Osteocyte (in vitro differentiated cells): ENCODE measurements around the gene SMCHD1. TPM values are rescaled to one million over a fixed set of nuclear protein-coding genes. Genes with fewer than 3 reads are reported as not detected.

Experiments used
- DNase-seq: peaks from one replicate; pipeline ENCODE4 v3.0.0; 2021; ENCODE audit warnings: mixed read lengths; ENCODE audit not compliant: unreplicated experiment; ENCODE audit errors: extremely low spot score
- H3K27ac Mint-ChIP-seq: one replicate; pipeline ENCODE4 v1.8.0; 2021; ENCODE audit warnings: mild to moderate bottlenecking, mixed read lengths; ENCODE audit not compliant: unreplicated experiment
- H3K27me3 Mint-ChIP-seq: one replicate; pipeline ENCODE4 v1.8.0; 2021; ENCODE audit warnings: mixed read lengths; ENCODE audit not compliant: unreplicated experiment
- H3K36me3 Mint-ChIP-seq: one replicate; pipeline ENCODE4 v1.8.0; 2021; ENCODE audit warnings: mixed read lengths; ENCODE audit not compliant: unreplicated experiment
- H3K4me1 Mint-ChIP-seq: one replicate; pipeline ENCODE4 v1.8.0; 2021; ENCODE audit warnings: mixed read lengths; ENCODE audit not compliant: unreplicated experiment
- H3K4me3 Mint-ChIP-seq: one replicate; pipeline ENCODE4 v1.8.0; 2021; ENCODE audit warnings: mild to moderate bottlenecking, moderate library complexity, mixed read lengths; ENCODE audit not compliant: unreplicated experiment
- H3K9me3 Mint-ChIP-seq: one replicate; pipeline ENCODE4 v1.8.0; 2021; ENCODE audit warnings: mixed read lengths; ENCODE audit not compliant: unreplicated experiment
- total RNA-seq: library from RNA; stranded (reverse); gene quantifications from 2 replicates; pipeline ENCODE4 v1.2.1, GENCODE V29; 2021
- TF ChIP-seq, protein P1 (sequence below): fragments of 200-600 bp; sonication (generic); IDR thresholded peaks from 2 replicates; pipeline ENCODE4 v1.5.0; 2021; ENCODE audit warnings: antibody characterized with exemption, mild to moderate bottlenecking, moderate library complexity

SMCHD1 gene
- total RNA-seq, 1 donor from 2014 or later: 58.1 TPM

DNA sequence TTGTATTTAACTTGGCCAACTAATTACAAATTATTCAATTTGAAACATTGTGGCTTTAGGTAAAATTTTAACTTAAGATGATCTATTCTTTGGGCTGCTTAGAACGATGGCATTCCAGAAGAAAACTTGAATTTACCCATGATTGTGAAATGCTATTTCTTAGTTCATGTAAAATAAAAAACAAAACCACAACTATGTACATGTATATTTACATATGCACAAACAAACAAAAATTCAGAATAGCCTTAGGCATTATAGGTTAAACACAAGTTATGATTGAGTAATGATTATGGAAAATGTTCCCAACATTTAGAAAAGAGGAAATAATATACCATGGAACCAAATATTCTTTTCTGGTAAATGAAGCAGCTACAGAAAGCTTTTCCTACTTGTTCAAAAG, 3.5 kb upstream of the SMCHD1 start:
- TF ChIP-seq, protein P1, sequence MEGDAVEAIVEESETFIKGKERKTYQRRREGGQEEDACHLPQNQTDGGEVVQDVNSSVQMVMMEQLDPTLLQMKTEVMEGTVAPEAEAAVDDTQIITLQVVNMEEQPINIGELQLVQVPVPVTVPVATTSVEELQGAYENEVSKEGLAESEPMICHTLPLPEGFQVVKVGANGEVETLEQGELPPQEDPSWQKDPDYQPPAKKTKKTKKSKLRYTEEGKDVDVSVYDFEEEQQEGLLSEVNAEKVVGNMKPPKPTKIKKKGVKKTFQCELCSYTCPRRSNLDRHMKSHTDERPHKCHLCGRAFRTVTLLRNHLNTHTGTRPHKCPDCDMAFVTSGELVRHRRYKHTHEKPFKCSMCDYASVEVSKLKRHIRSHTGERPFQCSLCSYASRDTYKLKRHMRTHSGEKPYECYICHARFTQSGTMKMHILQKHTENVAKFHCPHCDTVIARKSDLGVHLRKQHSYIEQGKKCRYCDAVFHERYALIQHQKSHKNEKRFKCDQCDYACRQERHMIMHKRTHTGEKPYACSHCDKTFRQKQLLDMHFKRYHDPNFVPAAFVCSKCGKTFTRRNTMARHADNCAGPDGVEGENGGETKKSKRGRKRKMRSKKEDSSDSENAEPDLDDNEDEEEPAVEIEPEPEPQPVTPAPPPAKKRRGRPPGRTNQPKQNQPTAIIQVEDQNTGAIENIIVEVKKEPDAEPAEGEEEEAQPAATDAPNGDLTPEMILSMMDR: no peak
- Mint-ChIP-seq H3K9me3 (no peaks in the 10 kb centered on the region), H3K4me3 (no peak overlapping the region), H3K27ac (no peak overlapping the region), H3K27me3 (peaks cover 2% of the 10 kb centered on the region), H3K4me1 (peaks cover 8% of the 10 kb centered on the region), H3K36me3 (no peaks in the 10 kb centered on the region)
- no peak for DNase-seq

GRCh38 chr18:2653467-2653866, 2.1 kb upstream of the SMCHD1 start:
- TF ChIP-seq, protein P1: no peak
- Mint-ChIP-seq H3K36me3 (no peaks in the 10 kb centered on the region), H3K4me3 (no peak overlapping the region)

GRCh38 chr18:2654169-2654927, 1.2 kb upstream of the SMCHD1 start:
- peaks cover 26% of the 10 kb centered on the region for H3K4me1 Mint-ChIP-seq
- H3K27ac Mint-ChIP-seq: peak overlapping the region; percentile 92
- DNase-seq: no peak
- peaks cover 2% of the 10 kb centered on the region for H3K27me3 Mint-ChIP-seq
- no peaks in the 10 kb centered on the region for H3K36me3 Mint-ChIP-seq
- TF ChIP-seq, protein P1: no peak
- H3K4me3 Mint-ChIP-seq: peak overlapping the region; percentile 88
- H3K9me3 Mint-ChIP-seq: no peaks in the 10 kb centered on the region

More at GRCh38 chr18:2653467-2653866, 2.1 kb upstream of the SMCHD1 start:
- Mint-ChIP-seq H3K27ac (no peak overlapping the region), H3K9me3 (no peaks in the 10 kb centered on the region), H3K4me1 (peaks cover 19% of the 10 kb centered on the region), H3K27me3 (peaks cover 2% of the 10 kb centered on the region)
- DNase-seq: no peak

DNA sequence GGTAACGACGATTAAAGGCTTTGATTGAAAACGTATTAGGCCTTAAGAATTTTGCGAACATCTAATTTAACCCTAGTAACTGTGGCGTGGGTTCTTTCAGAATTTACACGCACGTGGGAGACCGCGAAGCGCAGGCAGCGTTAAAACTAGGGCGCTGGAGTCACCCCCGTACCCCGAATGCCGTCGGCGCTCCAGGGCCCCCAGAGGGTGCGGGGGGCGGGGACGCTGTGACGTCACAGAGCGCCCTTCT, 673 bp upstream of the SMCHD1 start:
- Mint-ChIP-seq H3K4me3 (peak overlapping the region; percentile 88), H3K36me3 (no peaks in the 10 kb centered on the region), H3K27ac (peak overlapping the region; percentile 92), H3K27me3 (peaks cover 2% of the 10 kb centered on the region), H3K9me3 (no peaks in the 10 kb centered on the region), H3K4me1 (peaks cover 29% of the 10 kb centered on the region)
- TF ChIP-seq, protein P1: no peak
- no peak for DNase-seq

GRCh38 chr18:2655954-2656236, 369 bp downstream of the SMCHD1 start:
- Mint-ChIP-seq H3K4me3 (peak overlapping the region; percentile 91), H3K4me1 (peaks cover 29% of the 10 kb centered on the region), H3K27me3 (peaks cover 2% of the 10 kb centered on the region), H3K27ac (peak overlapping the region; percentile 93), H3K9me3 (no peaks in the 10 kb centered on the region), H3K36me3 (peaks cover 2% of the 10 kb centered on the region)
- TF ChIP-seq, protein P1: no peak
- DNase-seq: no peak
